Measurements from ENCODE around the gene ZNF777.

GRCh38 chr7:149456506-149457421, 4.1 kb downstream of the ZNF777 start:
- TF ChIP-seq CTCF (conservative IDR thresholded peaks at IDR 0.05) (no peak), ZFX (IDR thresholded peaks at IDR 0.05) (0 out of 2 replicates have a peak, but pooled peaks have one; percentile 18)

Measured in C4-2B (cell line).